ENCODE measurements around the gene FOXP1.

GRCh38 chr3:71509066-71509465 is 74.5 kb downstream of the FOXP1 start:
- TF ChIP-seq CTCF (IDR thresholded peaks at IDR 0.05 in 4 of 5, conservative IDR thresholded peaks at IDR 0.05 in 1 of 5) (no peak), POLR2A (IDR thresholded peaks at IDR 0.05) (no peak)
